KOPT-K1 (cell line): ENCODE data around the gene ZFAND2B.
A peak's percentile ranks its signal among the peaks of the same experiment; 100 is the strongest.
"Not testable (repeated sequence)": the region's sequence is repeated elsewhere in the genome, so short reads cannot be mapped to it uniquely, and the experiment has no call there.

Experiments used
- H3K27ac ChIP-seq: fragments of 200-600 bp; sonication (generic); 2 replicates; pipeline ENCODE4 v1.5.1; 2016; ENCODE audit warnings: antibody characterized with exemption, mild to moderate bottlenecking, low read depth, low read length; ENCODE audit not compliant: poor library complexity, severe bottlenecking
- H3K36me3 ChIP-seq: fragments of 200-600 bp; sonication (generic); 2 replicates; pipeline ENCODE4 v1.5.1; 2017; ENCODE audit warnings: antibody characterized with exemption, mild to moderate bottlenecking, low read length, moderate library complexity; ENCODE audit not compliant: insufficient read depth
- H3K9me3 ChIP-seq: fragments of 200-600 bp; sonication (generic); 2 replicates; pipeline ENCODE4 v1.5.1; 2017; ENCODE audit warnings: antibody characterized with exemption, low read length, mild to moderate bottlenecking; ENCODE audit not compliant: insufficient read depth, poor library complexity, severe bottlenecking

The ZFAND2B gene

DNA sequence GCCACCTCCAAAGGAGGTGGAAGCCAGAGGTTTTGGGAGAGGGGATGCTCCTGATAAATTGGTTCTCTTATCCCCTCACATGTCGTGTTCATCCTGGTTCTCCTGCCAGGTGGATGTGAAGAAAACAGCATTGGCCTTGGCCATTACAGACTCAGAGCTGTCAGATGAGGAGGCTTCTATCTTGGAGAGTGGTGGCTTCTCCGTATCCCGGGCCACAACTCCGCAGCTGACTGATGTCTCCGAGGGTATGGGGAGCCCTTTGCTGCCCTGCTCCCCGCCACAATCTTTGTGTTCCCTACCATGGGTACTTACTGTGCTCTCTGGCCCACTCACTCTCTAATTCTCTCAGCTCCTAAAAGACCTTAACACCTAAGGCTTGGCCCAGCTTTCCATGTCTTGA lies 25.1 kb upstream of the ZFAND2B start:
- H3K9me3 ChIP-seq = no peaks in the 10 kb centered on the region
- H3K36me3 ChIP-seq = peaks cover 67% of the 10 kb centered on the region
- H3K27ac ChIP-seq = no peak overlapping the region

DNA sequence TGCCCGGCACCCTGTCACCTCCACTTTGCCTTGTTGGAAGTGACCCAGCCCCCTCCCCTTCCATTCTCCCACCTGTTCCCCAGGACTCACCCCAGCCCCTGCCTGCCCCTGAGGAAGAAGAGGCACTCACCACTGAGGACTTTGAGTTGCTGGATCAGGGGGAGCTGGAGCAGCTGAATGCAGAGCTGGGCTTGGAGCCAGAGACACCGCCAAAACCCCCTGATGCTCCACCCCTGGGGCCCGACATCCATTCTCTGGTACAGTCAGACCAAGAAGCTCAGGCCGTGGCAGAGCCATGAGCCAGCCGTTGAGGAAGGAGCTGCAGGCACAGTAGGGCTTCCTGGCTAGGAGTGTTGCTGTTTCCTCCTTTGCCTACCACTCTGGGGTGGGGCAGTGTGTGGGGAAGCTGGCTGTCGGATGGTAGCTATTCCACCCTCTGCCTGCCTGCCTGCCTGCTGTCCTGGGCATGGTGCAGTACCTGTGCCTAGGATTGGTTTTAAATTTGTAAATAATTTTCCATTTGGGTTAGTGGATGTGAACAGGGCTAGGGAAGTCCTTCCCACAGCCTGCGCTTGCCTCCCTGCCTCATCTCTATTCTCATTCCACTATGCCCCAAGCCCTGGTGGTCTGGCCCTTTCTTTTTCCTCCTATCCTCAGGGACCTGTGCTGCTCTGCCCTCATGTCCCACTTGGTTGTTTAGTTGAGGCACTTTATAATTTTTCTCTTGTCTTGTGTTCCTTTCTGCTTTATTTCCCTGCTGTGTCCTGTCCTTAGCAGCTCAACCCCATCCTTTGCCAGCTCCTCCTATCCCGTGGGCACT lies 24.0 kb upstream of the ZFAND2B start:
- H3K36me3 ChIP-seq = peaks cover 67% of the 10 kb centered on the region
- no peak overlapping the region for H3K27ac ChIP-seq
- no peaks in the 10 kb centered on the region for H3K9me3 ChIP-seq

DNA sequence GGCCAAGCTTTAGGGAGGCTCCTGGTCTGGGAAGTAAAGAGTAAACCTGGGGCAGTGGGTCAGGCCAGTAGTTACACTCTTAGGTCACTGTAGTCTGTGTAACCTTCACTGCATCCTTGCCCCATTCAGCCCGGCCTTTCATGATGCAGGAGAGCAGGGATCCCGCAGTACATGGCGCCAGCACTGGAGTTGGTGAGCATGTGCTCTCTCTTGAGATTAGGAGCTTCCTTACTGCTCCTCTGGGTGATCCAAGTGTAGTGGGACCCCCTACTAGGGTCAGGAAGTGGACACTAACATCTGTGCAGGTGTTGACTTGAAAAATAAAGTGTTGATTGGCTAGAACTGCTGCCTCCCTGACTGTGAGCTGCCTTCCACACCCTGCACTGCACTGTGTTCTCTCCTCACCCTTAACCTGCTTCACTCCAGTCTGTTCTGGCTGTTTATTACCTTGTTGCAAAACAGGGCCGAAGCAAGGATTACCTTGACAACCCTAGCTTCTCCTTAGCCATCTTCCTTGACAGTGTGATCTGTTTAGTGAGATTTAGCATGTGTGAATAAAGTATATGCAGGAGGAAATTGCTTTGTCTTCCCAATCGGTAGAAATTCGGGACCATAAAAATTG lies 23.3 kb upstream of the ZFAND2B start:
- no peaks in the 10 kb centered on the region for H3K9me3 ChIP-seq
- H3K27ac ChIP-seq = no peak overlapping the region
- peaks cover 67% of the 10 kb centered on the region for H3K36me3 ChIP-seq

DNA sequence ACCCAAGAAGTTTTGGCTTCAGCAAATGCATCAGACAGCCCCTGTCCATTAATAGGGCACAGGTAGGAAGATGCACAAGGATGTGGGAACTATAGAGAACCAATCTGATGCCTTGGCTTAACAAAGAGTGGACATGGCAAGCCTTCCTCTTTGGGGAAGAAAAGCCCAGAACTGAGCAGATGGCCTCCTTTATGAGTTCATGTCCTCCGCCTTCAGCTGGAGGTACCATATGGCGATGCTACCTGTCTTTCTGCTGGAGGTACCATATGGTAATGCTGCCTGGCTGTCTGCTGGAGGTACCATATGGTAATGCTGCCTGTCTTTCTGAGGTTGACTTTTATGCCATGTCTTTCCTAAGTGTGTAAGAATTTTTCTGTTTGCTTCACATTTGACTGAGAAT lies 22.5 kb upstream of the ZFAND2B start:
- H3K9me3 ChIP-seq = no peaks in the 10 kb centered on the region
- H3K36me3 ChIP-seq = peaks cover 66% of the 10 kb centered on the region
- no peak overlapping the region for H3K27ac ChIP-seq

DNA sequence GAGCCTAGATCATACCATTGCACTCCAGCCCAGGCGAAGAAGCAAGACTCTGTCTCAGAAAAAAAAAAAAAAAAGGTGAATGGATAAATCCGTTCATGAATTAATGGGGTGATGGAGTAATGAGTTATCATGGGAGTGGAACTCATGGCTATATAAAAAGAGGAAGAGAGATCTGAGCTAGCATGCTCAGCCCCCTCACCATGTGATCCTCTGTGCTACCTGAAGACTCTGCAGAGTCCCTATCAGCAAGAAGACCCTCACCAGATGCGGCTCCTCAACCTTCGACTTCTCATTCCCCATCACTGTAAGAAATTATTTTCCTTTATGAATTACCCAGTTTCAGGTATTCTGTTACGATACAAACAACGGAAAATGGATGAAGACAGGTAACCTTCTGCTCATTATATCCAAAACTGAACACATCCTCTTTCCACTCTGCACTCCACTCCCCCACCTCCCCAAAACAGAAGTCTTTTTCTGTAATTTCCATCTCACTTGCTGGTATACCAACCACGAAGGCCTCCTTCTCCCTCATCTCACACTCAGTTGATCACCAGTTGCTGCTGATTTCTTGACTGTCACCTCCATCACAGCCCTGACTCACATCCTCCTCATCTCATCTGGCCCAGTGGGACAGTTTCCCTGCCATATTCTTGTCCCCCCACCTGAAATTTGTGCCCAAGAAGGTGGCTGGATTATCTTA lies 19.7 kb upstream of the ZFAND2B start:
- no peak overlapping the region for H3K27ac ChIP-seq
- peaks cover 38% of the 10 kb centered on the region for H3K36me3 ChIP-seq
- H3K9me3 ChIP-seq = no peaks in the 10 kb centered on the region

DNA sequence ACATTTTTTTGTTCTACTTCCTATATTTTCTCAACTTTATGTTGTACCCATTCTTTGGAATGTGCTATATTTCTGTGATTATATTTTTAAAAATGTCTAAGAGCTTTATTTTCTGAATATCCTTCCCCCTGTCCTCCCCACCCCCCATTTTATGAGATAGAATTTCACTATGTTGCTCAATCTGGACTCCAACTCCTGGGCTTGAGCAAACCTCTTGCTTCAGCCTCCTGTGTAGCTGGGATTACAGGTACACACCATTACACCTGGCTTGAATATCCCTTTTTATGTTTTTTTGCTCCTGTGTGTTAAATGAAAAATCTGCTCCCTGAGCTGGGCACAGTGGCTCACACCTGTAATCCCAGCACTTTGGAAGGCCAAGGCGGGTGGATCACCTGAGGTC lies 9.2 kb upstream of the ZFAND2B start:
- H3K36me3 ChIP-seq = no peaks in the 10 kb centered on the region
- no peaks in the 10 kb centered on the region for H3K9me3 ChIP-seq

DNA sequence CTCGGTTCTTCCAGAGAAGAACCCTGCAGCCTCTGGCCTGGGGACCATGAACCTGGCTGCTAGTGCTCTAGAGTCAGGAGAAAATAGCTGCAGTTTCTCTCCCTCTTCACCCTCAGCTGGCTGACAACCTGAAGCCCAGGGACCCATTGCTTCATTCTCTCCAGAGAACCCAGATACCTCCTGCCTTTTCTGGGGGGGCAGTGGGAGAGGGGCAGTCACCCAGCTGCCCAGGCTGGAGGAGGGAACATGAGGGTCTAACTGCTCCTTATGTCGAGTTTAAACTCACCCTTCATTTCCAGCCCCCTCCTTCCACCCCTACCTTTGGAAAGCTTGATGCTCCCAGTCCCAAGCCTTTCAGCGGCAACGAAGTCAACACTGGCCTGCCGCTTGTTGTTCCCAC lies 7.6 kb upstream of the ZFAND2B start:
- no peak overlapping the region for H3K27ac ChIP-seq
- no peaks in the 10 kb centered on the region for H3K9me3 ChIP-seq
- no peaks in the 10 kb centered on the region for H3K36me3 ChIP-seq

More for the DNA sequence above, 9.2 kb upstream of the ZFAND2B start:
- no peak overlapping the region for H3K27ac ChIP-seq

DNA sequence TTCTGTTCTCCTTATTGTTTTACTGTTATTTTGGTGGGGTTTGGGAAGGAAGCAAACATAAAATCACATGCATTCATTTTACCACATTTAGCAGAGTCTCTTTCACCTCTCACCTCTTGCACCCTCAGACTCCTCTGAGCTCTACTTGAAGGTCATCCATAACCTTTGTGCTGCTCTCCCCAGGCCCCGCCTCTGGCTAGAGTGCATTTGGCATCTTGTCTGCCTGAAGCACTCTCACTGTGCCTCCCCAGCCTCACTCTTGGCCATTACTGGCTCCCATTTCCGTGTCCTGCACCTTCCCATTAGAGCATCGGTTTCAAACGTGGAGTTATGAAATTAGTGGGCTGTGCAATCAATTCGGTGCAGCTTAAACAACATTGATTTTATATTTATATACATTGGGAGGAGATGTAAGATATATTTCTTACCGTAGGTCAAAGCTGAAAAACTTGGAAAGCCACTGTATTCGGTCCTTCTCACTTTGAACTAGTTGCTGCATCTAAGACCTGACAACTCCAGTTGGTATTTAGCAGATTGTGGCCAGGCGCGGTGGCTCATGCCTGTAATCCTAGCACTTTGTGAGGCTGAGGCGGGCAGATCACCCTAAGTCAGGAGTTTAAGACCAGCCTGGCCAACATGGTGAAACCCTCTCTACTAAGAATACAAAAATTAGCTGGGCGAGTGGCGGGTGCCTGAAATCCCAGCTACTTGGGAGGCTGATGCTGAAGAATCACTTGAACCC lies 6.9 kb upstream of the ZFAND2B start:
- Histone ChIP-seq H3K9me3 (no peaks in the 10 kb centered on the region), H3K27ac (no peak overlapping the region), H3K36me3 (no peaks in the 10 kb centered on the region)

DNA sequence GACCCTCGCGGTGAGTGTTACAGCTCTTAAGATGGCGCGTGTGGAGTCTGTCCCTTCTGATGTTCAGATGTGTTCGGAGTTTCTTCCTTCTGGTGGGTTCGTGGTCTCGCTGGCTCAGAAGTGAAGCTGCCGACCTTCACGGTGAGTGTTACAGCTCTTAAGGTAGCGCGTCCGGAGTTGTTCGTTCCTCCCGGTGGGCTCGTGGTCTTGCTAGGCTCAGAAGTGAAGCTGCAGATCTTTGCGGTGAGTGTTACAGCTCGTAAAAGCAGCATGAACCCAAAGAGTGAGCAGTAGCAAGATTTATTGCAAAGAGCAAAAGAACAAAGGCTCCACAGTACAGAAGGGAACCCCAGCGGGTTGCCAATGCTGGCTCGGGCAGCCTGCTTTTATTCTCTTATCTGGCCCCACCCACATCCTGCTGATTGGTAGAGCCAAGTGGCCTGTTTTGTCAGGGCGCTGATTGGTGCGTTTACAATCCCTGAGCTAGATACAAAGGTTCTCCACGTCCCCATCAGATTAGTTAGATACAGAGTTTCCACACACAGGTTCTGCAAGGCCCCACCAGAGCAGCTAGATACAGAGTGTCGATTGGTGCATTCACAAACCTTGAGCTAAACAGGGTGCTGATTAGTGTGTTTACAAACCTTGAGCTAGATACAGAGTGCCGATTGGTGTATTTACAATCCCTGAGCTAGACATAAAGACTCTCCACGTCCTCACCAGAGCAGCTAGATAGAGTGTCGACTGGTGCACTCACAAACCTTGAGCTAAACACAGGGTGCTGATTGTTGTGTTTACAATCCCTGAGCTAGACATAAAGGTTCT lies 5.9 kb upstream of the ZFAND2B start:
- not testable (repeated sequence) for H3K27ac ChIP-seq, H3K9me3 ChIP-seq, H3K36me3 ChIP-seq

DNA sequence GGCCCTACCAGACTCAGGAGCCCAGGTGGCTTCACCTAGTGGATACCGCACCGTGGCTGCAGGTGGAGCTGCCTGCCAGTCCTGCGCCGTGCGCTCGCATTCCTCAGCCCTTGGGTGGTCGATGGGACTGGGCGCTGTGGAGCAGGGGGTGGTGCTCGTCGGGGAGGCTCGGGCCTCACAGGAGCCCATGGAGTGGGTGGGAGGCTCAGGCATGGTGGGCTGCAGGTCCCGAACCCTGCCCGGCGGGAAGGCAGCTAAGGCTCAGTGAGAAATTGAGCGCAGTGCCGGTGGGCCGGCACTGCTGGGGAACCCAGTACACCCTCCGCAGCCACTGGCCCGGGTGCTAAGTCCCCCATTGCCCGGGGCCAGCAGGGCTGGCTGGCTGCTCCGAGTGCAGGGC lies 5.3 kb upstream of the ZFAND2B start:
- H3K9me3 ChIP-seq, H3K27ac ChIP-seq, H3K36me3 ChIP-seq: not testable (repeated sequence)

DNA sequence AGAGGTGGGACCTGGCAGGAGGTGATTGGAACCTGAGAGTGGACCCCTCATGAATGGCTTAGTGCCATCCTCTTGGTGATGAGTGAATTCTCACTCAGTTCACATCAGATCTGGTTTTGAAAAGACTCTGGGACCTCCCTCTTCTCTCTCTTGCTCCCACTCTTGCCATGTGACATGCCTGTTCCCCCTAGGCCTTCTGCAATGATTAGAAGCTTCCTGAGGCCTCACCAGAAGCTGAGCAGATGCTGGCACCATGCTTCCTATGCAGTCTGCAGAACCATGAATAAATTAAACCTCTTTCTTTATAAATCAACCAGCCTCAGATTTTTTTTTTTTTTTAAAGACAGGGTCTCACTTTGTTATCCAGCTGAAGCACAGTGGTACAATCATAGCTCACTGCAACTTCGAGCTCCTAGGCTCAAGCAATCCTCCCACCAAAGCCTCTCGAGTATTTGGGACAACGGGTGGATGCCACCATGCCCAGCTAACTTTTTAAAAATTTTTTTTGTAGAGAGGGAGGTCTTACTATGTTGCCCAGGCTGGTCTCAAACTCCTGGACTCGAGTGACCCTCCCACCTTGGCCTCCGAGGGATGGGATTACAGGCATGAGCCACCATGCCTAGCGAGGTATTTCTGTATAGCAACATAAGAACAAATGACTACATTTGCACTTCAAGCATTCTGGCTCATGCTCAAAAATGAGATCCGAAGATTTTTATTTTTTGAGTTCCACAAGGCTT lies 2.0 kb upstream of the ZFAND2B start:
- Histone ChIP-seq H3K27ac (no peak overlapping the region), H3K9me3 (no peaks in the 10 kb centered on the region), H3K36me3 (peaks cover 16% of the 10 kb centered on the region; the same call in 1 of the 2 replicates)

DNA sequence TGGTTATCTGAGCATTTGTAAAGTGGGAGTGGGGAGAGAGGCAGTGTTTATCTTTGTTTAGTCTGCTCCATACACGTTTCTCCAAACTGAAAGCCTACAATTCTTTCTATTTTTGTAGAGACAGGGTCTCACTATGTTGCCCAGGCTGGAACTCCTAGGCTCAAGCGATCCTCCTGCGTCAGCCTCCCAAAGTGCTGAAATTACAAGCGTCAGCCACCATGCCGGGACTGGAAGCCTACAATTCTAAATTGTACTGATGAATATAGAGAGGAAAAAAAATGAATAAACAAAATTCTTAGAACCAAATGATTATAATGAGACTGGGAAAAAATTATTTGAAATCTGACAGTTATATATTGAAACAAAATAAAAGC lies 1.4 kb upstream of the ZFAND2B start:
- Histone ChIP-seq H3K36me3 (peaks cover 21% of the 10 kb centered on the region; the same call in 1 of the 2 replicates), H3K9me3 (no peaks in the 10 kb centered on the region), H3K27ac (no peak overlapping the region)

DNA sequence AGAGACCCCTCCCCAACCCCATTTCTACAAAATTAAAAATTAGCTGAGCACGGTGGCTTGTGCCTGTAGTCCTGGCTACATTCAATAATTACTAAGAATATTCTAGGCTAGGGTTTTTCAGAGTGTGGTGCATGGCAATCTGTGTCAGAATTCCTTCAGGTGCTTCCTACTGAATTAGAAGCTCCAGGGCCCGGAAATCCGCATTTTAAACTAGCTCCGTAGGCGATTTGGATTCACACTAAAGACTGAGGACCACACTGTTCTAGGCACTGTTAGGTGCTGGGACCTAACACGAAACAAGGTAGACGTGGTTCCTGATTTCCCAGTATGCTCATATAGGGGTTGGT lies 628 bp upstream of the ZFAND2B start:
- Histone ChIP-seq H3K9me3 (no peaks in the 10 kb centered on the region), H3K36me3 (peaks cover 25% of the 10 kb centered on the region; the same call in 1 of the 2 replicates), H3K27ac (peak overlapping the region; percentile 84)
